GM21737 (cell line): ENCODE measurements around the gene RBMS1.

Experiments used
- ATAC-seq: cut with Tn5 transposase; IDR thresholded peaks from one replicate; pipeline ENCODE4 v1.9.1; 2021; ENCODE audit warnings: mild to moderate bottlenecking, moderate library complexity; ENCODE audit not compliant: unreplicated experiment

RBMS1 gene

DNA sequence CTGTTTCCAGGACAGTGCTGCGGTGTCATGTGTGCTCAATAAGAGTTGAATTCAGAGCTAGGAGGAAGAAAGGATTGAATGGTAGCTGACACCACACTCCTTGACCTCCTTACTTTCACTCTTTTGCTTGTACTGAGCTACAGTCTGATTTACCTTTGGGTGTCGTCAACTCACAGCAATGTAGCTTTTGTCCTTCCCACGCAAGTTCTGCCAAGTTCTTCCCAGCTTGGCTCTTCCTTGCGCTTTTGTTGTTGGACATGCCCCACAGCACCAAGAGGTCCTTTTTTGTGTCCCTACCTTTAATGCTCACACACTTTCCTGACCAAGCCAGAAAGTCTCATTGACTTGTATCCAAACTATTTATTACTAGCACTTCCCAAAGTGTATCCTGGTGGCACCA, 255.2 kb downstream of the RBMS1 start:
- no peak for ATAC-seq

DNA sequence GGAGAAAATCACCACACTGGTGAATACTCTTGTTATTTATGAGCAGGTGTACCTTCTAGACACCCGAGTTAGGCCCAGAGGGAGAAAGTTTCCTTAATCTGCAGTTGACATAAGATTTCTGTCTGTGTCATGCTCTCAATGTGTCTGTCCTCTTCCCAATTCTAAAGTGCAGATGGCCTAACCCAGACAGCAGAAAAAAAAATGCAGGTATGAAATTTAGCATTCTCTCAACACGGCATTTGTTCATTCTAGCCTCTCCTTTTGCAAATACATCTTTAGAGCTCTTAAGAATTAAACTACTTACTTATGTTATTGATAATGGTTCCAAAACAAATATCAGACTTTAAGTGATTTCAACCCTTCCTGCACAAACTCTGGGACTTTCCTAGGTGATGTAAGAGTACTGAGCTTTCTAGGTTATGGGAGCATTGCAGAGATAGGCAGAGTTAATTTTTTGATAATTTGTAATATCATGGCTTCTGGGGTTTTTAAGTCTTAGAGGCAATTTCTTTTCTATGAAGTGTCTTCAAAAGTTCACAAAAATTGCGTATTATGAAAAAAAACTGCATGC, 260.6 kb downstream of the RBMS1 start:
- ATAC-seq: no peak

DNA sequence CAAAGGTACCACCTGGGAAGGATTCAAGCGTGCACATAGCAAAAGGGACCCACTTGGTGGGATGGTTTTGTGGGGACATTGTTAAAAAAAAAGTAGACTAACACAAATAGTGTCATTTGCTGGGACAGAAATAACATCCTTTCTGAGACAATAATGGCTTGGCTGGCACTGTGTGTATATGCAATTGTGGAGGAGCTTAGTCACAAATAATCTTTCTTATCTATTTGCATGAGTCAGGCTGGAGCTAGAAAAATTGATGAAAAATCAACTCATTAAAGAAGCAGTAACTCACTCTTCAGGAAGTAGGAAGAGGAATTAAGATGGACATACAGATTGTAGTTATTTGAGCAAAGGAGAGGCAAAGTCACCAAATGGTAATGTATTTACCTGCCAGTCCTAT, 264.0 kb downstream of the RBMS1 start:
- ATAC-seq: no peak

DNA sequence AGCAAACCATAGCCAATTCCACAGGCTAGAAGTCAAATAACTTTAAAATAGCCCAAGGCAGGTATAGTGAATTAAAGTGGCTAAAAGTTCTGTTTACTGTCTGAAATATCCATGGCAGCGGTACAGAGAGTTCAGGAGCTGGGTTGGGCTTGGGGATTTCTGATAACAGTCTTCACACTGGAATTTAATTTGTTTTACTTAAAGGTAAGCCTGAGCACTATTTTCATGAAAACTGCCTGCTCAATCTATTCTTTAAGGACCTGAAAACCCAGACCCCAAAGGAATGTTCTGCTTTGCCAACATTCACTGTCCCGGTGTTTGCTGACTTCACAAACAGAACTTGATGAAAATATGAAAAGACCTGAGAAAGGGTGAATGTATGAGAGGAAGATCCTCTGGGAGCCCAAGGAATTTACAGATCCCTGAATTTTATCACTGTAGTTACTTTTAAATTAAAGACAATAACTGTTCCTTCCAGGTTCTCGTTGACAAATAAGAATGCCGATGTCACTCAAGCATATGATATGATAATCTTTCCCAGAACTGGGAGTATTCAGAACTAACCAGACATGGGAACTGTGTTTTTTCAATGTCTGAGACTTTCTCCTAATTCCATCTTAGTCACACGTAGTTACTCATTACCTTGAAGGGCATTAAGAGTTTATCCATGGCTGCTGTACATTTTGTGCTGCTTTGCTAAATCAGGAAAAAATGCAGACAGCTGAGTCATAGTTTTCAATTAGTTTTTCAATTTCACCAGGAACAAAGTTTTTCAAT, 265.3 kb downstream of the RBMS1 start:
- no peak for ATAC-seq

DNA sequence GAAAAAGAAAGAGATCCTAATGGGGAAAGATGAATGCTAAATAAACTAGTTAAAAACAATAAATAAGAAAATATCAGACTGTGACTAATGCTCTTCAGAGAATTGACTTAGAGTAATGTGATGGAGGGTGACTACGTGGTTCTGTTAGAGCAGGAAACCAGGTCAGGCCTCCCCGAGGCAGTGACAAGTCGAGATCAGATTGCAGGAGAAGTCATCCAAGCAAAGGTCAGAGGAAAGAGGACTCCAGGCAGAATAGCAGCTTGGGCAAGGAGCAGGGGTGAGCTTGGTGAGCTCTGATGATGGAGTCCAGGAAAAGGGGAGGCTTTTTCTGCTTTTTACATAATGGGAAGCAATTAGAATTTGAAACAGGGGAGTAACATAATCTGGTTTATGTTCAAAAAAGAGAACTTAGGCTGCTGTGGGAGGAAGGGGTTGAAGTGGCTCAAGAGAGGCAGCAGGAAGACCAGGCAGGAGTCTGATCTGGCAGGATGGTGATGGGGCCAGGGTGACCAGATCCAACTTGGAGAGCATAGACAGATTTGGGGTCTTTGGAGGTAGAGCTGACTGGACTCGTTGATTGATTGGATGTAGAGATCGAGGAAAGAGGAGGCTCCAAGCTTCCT, 266.2 kb downstream of the RBMS1 start:
- no peak for ATAC-seq

DNA sequence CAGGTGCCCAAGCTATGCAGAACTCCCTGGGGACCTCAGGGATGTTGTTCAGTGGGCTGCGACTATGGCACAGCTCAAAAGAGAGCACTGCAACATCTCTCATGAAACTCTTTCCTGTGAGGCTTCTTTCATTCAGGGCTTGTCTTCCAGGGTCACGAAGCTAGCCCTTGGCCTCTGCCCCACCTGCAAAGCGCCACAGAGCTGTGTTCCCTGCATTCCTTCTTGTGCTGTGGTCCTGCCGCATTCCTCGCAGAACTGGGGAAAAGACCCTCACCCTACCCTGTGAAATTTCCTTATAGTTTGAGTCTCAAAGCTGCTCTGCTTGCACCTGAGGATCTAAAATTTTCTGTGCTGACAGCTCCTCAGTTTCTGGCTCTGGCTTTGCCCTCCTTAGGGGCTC, 267.2 kb downstream of the RBMS1 start:
- ATAC-seq: no peak

DNA sequence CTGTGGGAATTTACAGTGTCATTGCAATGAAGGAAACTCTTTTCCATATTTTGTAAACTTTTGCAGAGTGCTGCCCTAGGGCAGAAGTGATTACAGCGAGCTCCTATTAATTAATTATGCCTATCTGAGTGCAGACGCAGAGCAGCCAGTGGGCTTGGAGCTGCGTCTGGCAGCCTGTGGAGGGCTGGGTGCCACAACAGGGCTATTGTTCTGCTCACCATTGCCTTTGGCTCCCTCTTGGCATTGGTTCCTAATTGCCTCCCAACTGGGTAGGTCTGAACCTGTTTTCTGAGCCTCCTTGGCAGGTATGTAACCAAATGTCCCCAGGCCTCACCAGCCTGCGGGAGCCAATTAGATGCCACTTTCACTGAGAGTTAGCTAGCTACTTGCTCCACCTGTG, 267.9 kb downstream of the RBMS1 start:
- ATAC-seq: no peak

DNA sequence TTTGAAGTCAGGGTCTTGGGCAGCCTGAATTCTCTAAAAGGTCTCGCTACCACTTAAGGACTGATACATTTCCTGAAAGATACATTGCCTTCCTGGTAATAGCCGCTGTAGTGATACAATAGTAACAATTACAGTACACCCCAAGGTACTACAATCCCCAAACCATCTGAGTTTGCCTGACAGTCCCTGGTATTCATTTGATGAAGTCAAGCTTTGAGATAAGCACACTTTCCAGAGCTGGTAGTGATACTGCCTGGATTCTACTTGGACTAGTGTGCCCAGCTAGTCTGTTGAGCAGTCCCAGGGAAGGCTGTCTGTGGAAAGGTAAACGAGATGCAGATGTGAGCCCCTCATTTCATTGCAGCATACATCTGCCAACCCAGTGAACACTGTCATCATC, 269.1 kb downstream of the RBMS1 start:
- ATAC-seq: peak; percentile 9

DNA sequence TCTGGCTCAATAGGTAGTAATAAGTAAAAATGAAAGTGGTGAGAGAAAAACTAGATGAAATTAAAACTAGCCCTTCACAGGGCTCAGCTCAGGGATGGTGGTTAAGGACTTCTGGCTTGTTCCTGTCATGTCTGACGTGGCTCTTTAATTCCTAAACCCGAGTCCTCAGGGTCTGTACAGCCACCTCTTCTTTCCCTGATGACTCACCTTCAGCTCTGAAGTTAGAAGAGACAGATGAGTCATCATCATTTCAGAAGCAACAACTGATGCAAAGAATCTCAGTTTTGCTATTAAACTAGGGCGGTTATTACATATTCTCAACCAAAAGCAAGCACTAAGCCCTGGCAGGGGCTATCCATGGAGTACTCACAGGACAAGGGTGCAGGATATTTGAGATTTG, 269.5 kb downstream of the RBMS1 start:
- peak; percentile 95 for ATAC-seq

DNA sequence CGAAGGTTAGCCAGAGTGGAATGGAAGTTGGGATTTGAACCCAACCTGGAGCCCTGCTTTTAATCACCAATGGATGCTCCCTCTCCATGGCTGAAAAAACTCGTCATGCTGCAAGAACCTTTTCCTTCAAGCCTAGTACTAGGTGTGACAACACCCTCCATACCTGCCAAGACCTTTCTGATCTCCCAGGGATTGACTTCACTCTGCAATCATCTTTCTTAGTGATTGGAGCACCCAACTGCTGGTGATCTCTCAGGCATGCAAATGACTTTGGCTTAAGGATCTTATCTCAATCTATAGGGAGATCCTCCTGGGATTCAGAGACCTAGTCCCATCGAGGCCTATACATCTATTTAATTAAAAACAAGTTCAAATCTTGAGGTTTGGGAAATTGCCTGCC, 270.0 kb downstream of the RBMS1 start:
- ATAC-seq: no peak

DNA sequence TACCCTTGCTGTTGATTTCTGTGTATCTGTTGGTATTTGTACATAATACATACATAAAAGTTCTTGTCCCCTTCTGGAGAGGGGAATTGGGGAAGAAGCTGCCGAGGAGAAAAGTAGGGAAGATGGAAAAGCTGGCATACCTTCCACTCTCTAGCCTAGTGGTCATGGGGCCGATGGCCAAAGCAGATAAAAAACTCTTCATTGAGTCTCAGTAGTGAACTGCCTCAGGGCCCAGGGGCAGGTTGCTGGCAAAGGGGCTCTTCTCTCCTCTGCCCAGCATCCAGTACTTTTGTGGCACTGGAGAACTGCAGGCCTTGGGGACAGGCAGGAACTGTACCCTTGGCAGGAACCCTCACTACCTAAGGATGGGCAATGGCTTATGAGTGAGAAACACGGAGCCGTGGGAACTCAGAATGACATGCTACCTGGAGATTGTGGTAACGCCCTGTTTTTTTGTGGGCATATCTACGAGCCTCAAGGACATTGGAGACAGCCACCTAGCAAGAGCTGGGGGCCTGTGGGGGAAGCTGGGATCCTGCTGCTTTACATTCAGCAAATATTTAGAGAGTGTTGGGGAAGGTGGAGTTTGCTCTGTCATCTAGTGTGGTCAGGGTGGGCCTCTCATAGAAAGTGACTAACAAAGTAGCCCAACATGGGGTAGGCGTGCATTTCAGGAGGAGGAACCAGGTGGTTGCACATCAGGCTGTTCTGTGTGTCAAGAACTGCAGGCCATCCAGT, 270.9 kb downstream of the RBMS1 start:
- no peak for ATAC-seq
